Vagina (tissue), 2 donors: ENCODE results near the gene WDR91.

Experiments
- CTCF ChIP-seq, 3 experiments: fragments of 450-650 bp in 2 of 3; fragments of 200-600 bp in 1 of 3; sonication (generic) in 1 of 3; IDR thresholded peaks; one replicate each; pipeline ENCODE4 v1.5.1; 2017 to 2019; ENCODE audit warnings: antibody characterized with exemption in 3 of 3, mild to moderate bottlenecking in 2 of 3, moderate library complexity in 2 of 3
- POLR2AphosphoS5 ChIP-seq, 2 donors: sonication (generic); formaldehyde crosslinking; IDR thresholded peaks; one replicate each; pipeline ENCODE4 v1.9.0; 2017; ENCODE audit warnings: antibody characterized with exemption in 2 of 2, mild to moderate bottlenecking in 2 of 2, low read depth in 1 of 2; ENCODE audit not compliant: insufficient read depth in 1 of 2

- TF ChIP-seq CTCF (IDR thresholded peaks at IDR 0.05) (no peak), POLR2AphosphoS5 (IDR thresholded peaks at IDR 0.05; ENCODE audit: insufficient read depth in 1 of 2, low read depth in 1 of 2) (no peak)
Observed at GRCh38 chr7:135257790-135258189, 46.5 kb upstream of the WDR91 start.
